ENCODE results near the gene PACRG.

The PACRG gene

DNA sequence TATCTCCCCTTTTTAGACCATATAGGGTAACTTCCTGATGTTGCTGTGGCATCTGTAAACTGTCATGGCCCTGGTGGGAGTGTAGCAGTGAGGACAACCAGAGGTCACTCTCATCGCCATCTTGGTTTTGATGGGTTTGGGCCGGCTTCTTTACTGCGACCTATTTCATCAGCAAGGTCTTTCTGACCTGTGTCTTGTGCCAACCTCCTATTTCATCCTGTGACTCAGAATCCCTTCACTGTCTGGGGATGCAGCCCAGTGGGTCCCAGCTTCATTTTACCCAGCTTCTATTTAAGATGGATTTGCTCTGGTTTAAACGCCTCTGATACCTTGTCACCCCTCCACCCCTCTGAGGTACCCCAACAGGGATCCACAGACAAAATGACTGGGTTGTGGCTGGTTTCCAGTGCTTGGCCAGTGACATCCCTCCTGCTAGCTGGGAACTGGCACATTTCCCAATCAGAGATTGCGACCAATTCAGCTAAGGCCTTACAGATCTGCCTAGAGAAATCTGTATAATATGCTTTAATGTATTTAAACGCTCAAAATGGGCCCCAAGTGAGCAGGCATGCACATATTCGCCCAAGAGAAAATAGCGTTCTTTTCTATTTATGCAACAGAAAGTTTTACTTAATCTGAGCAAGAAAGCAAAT is 371.2 kb downstream of the PACRG start:
- no peak for FAIRE-seq

DNA sequence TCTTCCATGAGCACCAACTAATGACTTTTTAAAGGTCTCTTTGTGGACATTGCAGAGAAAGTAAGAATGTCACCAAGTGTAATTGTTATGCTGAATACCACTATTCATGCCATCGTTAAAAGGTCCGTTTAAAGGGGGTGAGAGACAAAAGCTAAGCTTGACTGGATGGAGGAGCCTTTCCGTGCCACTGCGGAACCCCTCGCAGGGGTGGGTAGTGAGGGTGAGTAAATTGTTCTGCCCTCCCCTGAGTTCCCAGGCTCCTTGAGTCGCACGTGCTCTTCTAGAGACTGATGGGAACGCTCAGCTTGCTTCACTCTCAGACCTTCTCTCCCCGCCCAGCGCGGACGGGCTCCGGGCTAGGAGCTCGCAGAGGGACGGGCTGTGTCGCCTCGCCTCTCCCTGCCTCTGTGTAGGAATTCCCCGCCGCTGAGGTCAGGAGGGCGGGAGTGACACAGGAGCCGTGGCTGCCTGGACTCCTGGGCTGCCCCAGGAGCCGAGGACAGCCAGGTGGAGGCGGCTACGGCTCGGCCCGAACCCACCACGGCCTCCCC is 371.9 kb downstream of the PACRG start:
- no peak for FAIRE-seq

DNA sequence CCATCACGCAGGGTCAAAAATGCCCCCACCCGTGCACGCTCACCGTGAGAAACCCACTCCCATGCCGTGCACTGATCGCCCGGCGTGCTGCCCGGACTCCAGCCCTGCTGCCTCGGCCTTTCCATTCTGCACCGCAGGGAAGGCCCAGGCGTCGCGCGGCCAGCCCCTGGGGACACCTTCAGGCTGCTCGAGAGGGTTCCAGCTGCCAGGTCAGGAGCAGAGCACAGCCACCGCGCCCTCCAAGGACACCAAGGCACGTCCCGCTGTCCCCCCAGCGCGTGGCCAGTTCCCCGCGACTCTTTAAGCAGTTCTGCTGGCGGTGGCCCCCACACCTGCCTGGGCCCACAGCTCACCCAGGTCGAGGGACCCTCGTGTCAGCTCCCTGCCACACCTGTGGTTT is 372.5 kb downstream of the PACRG start:
- FAIRE-seq = no peak

DNA sequence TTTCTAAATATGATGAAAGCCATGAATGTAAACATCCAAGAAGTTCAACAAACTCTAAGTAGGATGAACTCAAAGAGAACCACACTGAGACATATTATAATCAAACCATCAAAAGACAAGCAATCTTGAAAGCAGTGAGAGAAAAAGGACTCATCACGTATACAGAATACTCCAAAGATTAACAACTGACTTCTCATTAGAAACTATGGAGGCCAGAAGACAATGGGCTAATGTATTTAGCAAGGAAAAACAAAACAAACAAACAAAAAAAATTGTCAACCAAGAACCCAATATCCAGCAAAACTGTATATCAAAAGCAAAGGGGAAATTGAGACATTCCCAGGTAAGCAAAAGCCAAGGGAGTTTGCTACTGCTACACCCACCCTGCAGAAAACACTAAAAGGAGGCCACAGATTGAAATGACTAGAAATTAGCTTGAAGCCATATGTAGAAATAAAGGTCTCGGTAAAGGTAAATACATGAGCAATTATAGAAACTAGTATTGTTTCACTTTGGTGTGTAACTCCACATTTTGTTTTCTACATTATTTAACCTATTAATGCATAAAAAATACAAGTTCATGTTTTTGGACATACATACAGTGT is 385.7 kb downstream of the PACRG start:
- no peak for FAIRE-seq

DNA sequence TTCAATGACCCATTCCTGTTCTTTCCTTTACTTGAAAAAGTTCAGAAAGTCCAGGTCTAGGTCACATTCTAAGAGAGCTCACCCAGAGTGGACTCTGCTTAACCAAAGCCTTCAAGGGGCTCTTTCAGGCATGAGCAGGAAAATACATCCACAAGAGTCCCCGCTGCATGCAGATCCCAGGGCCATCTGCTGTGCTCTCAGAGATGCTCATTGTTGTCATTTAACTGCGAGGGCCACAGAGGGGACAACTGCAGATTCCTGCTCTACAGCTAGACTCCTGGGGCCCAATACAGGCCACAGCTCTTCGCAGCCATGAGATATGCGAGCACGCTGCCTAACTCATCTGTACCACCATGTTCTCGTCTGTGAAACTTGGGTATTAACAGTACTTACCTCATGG is 391.2 kb downstream of the PACRG start:
- no peak for FAIRE-seq

DNA sequence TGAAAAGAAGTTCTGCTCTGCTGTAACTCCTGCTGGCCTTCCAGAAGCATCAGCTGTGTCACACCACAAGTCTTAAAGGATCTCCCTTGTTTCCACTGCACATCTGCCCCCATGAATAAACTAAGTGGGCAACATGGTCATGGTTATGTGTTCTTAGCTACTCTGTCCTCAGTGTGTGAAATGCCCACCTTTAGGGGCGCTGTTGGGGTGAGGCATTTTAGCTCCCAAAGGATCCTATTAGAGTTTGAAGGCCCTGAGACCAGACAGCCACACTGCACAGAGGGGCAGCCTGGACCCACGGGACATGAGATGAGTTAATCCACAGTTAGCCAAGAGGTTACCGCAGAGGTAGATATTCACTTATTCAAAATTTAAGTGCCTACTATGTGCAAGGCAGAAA is 392.4 kb downstream of the PACRG start:
- FAIRE-seq = no peak

DNA sequence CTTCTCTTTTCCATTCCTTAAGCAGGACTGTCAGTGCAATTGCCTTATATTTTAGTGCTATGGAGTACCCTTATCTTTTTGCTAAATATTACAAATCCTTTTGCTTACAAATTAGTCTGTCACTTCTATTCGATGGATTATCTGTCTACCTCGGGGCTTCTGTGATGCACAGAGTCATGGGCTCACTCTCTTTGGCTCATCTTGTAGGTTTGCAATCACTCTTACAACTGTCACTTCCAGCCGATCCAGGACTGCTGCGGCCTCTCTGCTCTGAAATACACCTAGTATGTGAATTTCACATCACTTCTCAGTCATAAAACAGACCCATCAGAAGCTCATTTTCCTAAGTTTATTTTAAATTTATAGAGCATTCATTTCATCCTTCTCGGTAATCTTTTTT is 393.5 kb downstream of the PACRG start:
- no peak for FAIRE-seq

DNA sequence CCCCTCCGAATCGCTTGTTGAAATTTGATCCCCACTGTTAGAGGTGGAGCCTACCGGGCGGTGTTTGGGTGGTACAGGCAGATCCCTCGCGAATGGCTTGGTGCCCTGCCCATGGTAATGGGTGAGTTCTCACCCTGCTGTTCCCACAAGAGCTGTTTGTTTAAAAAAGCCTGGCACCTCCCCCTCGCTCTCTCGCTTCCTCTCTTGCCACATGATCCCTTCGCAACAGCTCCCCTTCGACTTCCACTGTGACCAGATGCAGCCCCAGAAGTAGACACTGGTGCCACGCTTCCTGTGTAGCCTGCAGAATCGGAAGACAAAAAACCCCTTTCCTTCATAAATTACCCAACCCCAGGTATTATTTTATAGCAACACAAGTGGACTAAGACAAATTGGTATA is 394.6 kb downstream of the PACRG start:
- FAIRE-seq = no peak

DNA sequence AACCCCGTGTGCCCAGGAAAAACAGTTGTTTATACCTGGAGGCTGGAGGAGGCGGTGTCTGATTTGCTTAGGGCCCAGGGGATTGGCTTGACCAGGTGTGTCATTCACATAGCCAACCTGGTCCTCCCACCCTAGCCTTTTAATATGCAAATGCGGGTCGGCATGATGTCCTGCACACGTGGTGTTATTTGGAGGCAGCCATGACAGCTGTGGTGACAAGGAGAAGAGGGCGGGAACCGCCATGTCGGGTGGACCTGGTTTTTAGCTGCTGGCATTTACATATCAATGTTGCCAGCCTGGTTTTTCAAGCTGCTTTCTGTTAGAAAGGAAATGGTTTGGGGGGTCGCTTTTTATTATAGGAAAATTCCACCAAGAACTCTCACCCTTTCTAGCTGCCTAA is 395.3 kb downstream of the PACRG start:
- no peak for FAIRE-seq

DNA sequence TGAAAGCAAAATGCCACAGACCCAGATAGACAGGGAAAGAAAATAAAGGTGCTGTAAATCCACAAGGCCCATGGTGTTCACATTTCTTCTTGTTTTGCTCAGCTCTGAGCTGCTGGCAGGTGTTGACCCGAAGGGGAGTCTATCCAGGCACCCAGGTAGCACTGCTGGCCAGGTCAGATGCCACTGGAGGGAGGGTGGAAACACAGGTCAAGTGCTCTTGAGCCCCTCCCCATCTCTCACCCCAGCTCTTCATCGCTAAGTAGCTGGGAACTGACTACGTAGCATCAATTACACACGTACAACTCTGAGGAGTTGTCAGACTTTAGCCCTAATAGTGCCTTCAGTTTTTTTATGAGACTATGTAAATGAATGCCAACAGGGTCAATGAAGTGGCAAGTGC is 399.0 kb downstream of the PACRG start:
- no peak for FAIRE-seq

DNA sequence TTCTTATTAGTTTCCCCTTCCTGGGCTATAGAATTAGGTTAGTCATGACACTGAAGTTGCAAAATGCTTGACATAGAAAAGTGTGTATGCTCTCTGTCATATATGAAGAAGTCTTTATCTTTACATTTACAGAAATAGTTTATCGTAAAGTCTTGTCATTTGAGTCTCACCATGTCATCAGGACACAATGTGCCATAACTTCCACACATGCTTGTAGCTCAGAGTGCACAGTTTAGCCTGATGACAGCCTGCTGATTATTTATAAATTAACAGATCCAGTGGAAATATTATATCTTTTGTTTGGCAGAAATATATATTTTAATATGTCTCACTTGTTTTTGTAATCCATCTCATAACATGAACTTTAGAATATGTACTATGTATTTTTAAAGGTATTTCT is 399.8 kb downstream of the PACRG start:
- FAIRE-seq = no peak

DNA sequence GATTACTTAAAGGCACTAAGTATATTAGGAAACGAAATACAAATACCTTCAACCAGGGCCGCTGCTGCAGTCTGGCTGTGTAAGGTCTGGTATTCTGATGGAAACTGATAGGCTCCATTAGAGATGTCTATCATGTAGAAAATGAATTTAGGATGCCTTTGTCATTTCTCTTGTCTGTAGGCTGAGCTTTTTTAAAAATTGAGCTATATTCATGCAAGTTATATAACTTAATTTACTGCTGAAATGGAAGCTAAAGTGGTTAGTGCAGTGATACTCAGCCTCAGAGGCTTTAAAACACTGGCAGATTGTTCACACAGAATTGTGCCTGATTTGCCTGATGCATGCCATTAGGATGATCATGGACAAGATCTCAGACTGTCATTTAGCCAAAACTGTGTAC is 400.6 kb downstream of the PACRG start:
- no peak for FAIRE-seq

DNA sequence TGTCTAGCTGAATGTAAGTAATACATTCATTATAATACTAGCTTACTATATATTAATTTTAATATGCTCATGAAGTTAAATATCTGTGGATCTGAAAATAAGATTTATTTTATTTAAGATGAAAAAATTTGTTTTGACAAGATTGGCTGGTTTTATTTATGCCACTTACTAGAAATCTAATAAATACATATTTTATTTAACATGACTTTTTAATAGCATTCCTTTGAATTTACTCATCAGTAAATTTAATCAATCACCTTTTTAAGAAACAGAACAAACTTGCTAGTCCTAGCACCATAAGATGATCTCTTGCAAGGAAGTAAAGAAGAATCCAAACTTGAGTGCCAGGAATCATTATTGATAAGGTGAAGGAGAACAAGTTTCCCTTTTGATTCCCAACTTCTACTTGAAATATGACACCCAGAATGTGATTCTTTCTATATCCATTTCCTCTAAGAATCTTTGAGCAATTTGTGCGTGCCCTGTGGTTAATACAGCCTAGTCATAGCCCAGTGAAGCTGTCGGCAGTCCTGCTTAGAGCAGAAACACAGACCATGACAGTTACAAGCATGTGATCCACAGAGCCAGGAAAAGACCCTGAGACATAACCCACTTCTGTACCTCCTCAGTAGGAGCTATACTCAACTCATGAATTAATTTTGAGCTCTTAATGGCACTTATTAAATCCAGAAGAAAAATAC is 404.4 kb downstream of the PACRG start:
- FAIRE-seq = peak; percentile 60

DNA sequence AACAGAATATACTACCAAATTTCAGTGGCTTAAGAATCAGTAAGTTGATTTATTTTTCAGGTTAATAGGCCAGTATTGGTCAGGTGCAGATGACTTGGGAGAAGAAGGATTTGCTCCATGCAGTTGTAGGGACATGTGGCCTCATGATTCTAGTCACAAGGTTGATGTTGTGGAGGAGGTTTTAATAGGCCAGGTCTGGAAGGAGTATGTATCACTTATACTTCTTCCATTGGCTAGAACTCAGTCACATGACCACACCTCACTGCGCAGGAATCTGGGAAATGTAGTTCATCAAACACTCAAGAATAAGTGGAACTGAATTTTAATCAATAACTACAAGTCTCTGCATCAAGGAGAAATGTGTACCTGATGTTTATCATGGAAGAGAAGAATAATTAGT is 405.2 kb downstream of the PACRG start:
- no peak for FAIRE-seq

DNA sequence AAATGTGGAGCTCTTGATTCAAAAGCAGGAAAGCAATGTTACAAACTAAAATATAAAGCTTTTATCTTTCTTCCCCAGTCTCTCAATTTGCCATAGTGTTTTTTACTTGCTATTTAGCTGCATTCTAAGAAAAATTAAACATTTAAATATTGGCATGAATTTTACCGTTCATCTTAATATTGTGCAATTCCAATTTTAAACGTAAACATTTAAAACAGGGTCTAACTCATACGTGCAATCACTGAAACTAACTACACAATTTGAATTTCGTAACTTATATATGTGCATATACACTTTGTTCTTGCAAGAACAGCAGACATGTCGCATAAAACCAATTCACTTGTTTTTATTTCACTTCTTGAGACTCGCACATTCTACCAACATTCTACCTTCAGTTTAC is 405.9 kb downstream of the PACRG start:
- no peak for FAIRE-seq

DNA sequence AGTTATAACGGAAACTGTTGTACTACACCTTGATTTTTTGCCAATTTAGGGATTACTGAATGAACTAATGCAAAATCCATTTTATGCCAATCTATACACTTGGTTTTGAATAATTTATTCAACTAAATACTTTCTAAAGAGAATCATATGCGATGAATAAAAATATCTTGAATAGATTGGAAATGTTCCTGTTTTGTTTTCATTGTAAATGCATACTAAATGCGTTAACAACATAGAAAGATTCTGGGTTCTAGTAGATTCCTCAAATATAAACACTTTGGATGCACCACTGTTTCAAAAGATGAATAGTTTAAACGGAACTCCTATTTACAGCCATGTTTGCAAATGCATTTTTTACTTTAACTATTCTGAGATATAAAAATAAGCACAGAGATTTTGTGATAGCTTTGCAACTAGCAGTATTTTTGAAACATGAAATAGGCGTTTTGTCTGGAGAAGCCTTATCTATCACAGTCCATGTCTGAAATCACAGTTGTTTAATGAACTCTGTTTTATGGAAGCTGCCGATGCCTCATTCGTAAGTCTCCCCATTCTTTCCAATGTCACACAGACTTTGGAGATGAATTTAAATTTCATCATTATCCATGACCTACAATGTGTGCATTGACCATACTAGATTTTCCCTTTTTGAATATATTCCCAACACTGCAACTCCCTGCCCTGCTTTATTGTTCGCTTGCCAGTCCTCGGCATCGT is 409.1 kb downstream of the PACRG start:
- no peak for FAIRE-seq

DNA sequence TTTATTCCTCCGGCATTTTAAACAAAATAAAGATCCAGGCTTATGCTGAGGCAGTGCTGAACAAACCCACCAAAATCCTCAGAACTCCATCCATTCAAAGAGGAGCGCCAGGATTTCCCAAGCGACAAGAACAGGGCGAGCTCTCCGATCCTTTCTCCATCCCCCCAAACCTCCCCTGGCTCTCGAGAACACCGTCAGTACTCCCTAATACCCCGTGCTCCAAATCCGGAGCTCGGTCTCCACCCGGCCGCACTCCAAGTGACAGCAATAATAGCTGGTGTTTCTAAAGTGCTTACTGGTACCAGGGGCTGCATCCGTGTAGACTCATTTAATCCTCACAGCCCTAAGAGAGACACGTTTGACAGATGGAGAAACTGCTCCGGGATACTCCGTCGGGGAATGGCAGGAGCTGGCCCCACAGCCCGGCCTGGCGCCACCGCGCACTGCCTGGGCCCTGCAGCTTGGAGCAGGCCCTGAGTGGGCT is 409.7 kb downstream of the PACRG start:
- no peak for FAIRE-seq

DNA sequence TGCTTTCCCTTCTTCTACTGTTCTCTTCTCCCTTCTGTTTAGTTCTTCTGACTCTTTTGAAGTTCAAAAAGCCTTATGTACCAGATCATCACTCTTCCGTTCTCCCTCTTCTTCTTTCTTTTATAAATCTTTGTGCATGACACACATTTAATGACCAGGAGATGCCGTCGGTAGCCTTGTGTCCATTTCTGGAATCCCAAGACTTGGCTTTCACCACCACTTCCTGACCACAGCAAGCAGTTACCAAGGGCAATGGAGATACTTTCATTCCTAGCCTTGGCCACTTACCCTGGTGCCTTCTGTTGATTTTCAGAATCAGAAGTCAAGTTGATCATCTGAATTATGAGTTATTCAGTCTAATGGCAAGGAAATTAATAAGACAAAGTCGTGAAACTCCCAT is 418.3 kb downstream of the PACRG start:
- no peak for FAIRE-seq

DNA sequence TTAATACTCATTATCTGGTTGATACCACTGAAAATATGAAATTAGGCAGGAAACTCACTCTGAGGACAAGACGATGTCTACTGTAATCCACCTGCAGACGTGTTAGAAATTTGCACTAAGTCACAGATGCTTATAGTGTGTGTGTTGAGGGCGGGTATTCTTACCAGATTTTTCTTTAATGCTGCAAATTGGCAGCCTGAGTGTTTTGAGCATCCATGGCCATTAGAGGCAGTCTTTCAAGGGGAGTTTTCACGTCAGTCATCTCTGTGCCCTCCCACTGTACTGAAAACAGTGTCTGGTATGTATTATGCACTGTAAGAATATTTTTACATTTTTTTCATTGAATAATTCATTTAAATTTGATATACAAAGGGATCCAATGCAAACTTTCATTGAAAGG is 420.2 kb downstream of the PACRG start:
- no peak for FAIRE-seq

DNA sequence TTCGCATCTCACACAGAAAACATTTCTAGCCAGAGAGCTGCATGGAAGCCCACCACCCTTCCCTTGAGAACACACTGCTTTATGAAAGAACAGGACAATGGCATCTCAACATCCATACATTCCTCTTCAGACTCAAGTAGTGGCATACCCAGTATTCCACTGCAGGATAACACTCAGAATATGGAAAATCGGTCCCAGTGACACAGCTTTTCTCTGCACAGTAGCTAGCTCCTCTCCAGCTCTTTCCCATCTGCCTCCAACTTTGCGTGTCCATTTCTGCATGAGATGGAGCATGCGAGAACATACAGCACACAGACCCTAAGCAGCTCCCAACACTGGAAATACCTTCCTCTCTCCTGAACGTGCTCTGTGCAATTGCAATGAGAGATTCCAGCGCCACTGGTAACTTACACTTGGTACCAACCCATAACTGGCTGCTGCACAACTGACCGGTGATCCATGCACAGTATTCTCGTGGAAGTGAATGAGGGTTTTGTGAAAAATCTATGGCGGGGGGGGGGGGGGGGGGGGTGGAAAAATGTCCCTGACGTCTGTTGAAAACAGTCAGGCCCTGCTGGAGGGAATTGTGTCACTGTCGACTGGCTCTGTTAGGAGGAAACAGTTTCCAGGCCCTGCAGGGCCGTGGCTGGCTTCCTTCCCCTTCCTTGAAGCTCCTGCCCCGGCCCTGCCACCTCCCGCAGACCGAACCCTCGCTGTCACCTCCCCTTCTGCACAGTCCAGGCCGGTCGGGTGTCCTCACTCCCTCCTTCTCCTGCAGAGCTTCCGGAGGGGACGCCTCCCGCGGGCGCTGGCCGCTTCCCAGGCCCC is 420.9 kb downstream of the PACRG start:
- FAIRE-seq = no peak

DNA sequence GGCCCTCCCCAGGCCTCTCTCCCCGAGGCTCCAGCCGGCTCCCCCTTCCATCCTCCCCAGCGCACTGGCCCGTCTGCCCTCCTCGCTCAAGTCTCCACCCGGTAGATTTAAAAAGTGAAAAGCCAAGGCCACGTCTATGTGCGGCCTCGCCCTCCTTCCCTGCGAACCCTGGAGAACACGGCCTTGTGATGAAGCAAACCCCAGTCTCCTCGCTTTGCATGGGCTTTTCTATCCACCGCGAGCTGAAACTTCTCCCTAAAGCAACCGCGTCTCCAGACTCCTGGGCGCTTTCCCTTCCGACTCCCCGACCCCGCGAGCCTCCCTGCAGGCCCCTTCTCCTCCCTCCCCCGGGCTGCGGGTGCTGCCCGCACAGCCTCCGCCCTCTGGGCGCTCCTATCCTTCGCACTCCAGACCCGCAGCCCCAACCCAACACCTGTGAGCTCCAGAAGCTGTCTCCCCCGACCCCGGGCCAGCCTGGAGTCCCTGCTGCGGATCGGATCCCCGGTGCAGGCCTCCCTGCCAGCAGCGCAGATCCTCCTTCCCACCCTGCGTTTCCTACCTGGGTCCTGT is 421.6 kb downstream of the PACRG start:
- FAIRE-seq = no peak

DNA sequence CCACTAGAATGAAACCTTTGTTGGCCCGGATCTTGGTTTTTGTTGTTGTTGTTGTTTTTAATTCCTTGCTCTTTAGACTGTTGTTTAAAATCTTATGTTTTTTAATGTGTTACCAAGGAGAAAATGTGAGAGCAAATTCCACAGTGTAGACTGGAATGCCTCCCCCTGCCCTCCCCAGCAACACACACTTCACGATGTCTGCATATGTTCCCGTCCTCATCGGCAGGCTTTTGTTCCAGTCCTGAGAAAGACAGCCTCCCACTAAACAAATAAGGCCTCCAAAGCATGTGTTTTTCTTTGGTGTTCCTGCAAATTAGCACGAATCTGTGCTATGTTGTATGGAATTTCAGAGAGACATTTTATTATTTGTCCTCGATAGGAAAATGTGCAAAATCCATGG is 423.4 kb downstream of the PACRG start:
- no peak for FAIRE-seq

Data from A204.1 (cell line).